VCaP (cell line): Measurements from ENCODE around the gene FRMD7.
"Not testable (repeated sequence)": the region's sequence is repeated elsewhere in the genome, so short reads cannot be mapped to it uniquely, and the experiment has no call there.

ENCODE experiments used
- H3K27ac ChIP-seq: fragments of 450-650 bp; 2 replicates; pipeline ENCODE4 v1.5.1; 2017
- TF ChIP-seq, protein P1 (sequence below): fragments of 450-650 bp; conservative IDR thresholded peaks from 2 replicates; pipeline ENCODE4 v1.5.1; 2017; ENCODE audit warnings: mild to moderate bottlenecking, moderate library complexity

FRMD7 gene

DNA sequence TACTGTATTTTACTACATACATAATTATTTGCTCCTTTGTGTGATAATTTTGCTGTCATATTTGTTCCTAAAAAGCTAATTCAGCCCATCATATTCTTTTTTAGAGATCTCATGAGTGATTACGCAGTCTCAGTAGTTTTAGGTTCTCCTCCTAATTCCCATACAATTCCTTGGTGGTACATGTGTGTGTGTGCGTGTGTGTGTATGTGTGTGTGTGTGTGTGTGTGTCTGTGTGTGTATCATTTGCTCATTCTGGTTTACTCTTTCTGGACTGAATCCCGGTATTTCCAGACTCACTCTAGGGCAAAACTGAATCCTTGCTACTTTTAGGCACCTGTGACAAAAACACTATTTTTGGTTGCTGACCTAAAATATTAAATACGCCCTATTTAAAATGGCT, 69.8 kb downstream of the FRMD7 start:
- TF ChIP-seq, protein P1, sequence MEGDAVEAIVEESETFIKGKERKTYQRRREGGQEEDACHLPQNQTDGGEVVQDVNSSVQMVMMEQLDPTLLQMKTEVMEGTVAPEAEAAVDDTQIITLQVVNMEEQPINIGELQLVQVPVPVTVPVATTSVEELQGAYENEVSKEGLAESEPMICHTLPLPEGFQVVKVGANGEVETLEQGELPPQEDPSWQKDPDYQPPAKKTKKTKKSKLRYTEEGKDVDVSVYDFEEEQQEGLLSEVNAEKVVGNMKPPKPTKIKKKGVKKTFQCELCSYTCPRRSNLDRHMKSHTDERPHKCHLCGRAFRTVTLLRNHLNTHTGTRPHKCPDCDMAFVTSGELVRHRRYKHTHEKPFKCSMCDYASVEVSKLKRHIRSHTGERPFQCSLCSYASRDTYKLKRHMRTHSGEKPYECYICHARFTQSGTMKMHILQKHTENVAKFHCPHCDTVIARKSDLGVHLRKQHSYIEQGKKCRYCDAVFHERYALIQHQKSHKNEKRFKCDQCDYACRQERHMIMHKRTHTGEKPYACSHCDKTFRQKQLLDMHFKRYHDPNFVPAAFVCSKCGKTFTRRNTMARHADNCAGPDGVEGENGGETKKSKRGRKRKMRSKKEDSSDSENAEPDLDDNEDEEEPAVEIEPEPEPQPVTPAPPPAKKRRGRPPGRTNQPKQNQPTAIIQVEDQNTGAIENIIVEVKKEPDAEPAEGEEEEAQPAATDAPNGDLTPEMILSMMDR: no peak
- no peak overlapping the region for H3K27ac ChIP-seq

DNA sequence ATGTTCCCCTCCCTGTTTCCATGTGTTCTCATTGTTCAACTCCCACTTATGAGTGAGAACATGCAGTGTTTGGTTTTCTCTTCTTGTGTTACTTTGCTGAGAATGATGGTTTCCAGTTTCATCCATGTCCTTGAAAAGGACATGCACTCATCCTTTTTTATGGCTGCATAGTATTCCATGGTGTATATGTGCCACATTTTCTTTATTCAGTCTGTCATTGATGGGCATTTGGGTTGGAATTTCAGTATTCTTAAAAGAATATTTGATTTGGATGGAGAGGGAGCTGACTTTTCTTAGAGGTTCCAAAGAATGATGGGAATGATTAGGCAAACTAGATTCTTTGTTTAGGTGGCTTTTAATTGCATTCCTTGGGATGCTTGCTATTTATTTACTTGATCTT, 76.0 kb downstream of the FRMD7 start:
- not testable (repeated sequence) for H3K27ac ChIP-seq

DNA sequence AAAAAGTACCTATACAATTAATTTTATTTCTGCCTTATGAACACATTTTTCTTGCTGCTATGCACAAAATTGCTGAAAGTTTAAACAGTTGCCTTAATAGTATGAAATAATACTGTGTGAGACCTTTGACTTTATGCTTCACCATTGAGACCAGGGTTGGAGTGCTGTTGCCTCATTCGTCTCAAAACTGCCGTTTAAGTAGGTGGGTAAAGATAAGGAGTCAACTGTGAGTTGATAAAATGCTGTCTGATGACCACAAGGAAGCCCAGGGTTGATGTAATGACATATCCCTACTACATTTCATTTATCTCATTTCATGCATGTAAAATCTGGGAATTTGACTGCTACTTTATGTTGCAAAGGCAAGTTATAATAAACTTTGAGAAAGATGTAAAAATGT, 81.3 kb downstream of the FRMD7 start:
- no peak overlapping the region for H3K27ac ChIP-seq
- TF ChIP-seq, protein P1: no peak

DNA sequence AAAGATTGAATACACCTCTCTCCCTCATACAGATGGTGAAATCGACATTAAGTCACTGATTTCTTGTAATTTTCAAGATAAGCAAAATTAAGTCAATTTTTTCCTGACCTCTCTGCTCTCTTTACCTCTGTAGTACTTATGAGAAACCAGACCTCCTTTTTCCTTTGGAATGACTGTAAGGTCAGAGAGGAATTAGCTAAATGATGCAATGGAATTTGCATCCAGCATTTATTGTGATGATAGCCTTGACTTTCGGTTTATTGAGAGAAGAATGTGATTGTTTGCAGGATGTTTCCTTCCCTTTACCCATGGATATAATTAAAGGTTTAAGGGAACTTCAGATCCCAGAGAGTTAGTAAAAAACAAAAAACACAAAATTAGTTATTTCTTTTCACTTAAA, 82.4 kb downstream of the FRMD7 start:
- TF ChIP-seq, protein P1: no peak
- H3K27ac ChIP-seq: no peak overlapping the region

DNA sequence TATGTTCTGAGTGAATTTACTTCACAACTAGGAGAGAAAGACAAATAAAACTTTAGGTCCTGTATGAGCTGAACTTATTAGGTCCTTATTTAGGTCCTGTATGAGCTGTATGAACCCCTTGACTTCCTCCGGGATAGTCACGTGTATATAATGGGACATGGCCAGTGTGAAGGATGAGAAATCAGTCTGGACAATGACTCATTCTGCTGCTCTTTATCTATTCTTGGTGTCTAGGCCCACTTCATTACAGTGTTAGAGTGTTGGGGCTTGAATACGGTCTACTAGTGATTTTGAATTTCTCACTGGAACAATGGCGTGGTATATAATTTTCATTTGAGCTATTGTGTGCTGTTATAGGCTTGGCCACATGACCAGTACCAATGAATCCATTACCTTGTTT, 82.9 kb downstream of the FRMD7 start:
- TF ChIP-seq, protein P1: no peak
- H3K27ac ChIP-seq: no peak overlapping the region

DNA sequence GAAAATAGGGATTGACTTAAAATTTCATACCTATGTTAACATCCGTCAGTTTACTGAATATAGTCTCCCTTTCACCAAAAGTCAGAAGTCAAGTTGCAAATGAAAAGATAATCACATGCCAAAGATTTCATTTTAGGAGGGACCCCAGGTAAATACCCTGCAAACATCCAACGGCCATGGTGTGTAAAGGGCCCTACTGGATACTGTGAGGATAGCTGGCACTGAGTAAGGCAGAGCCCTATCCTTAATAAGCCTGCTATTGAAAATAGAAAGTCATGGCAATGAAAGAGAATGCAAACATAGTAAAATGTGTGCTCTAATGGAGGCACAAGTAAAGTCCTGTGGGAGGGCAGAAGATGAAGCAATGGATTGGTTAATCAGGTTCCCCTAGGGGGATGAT, 83.8 kb downstream of the FRMD7 start:
- TF ChIP-seq, protein P1: no peak
- H3K27ac ChIP-seq: no peak overlapping the region

DNA sequence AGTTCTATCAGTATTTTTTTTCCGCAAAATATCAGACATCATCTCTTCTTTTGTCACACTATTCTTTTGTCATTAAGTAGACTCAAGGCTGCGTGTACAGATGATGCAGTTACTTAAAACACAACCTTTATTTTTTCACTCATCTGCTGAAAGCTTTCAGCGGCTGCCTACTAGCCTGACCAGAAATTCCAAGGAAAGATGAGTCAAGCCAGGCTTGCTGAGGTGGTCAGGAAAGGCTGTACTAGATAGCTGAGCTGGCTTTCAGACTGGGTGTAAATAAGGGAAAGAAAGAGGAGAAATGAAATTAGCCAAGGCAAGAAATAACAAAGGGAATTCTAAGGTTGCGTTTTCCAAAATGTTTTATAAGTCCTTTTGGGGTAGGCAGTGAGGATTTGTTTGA, 86.8 kb downstream of the FRMD7 start:
- TF ChIP-seq, protein P1: no peak
- no peak overlapping the region for H3K27ac ChIP-seq

DNA sequence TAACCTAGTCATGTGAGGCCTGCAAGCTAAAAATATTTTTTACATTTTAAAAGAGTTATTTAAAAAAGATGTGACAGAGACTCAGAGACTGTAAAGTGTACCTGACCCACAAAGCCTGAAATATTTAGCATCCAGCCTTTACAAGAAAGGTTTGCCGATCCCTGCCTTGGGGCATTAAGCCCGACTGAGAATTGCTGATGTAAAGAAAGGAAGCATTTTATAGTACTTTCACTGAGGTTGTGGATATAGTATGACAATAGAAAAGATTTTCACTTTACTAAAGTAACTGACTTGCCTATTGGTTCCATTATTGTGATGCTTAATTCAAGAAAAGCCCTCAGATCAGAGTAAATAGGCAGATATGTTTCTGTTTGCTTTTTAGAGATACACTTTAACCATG, 87.8 kb downstream of the FRMD7 start:
- H3K27ac ChIP-seq: no peak overlapping the region
- TF ChIP-seq, protein P1: no peak
